T47D (cell line): ENCODE results near the gene EPG5.

Source experiments
- DNase-seq, 2 experiments: peaks; one replicate each; pipeline versions ENCODE4 v3.0.0 to v3.0.0-alpha.2; 2011 to 2012; ENCODE audit warnings: low read depth in 1 of 2, low spot score in 1 of 2
- JUND ChIP-seq: IDR thresholded peaks from 2 replicates; pipeline ENCODE4 v1.6.1; 2012; ENCODE audit warnings: low read depth
- in situ Hi-C: cut with HindIII; loops from 2 replicates; pipeline ENCODE4 v1.10.0; 2016; ENCODE audit warnings: low sequenced_read_pairs, low pct_unique_long_range_greater_than_20kb

The EPG5 gene

DNA sequence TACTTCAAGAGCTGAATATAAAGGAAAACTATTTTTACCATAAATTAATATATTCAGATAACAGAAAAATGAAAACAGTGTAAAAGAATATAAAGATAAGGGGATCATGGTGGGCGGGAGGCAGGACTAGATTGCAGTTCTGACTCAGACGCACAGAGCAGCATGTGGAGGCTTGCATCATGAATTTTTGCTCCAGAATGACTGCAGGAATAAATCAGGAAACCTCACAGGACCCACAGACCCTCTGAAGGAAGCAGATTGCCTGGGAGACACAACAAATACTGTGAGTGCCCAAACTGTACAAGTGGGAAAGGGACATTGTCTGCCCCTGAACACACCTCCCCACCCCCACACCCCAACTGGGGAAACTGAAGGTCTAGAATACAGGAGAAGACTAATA is 160.9 kb downstream of the EPG5 start:
- TF ChIP-seq JUND: no peak
- in situ Hi-C loops: no loop called here
- no peak for DNase-seq

DNA sequence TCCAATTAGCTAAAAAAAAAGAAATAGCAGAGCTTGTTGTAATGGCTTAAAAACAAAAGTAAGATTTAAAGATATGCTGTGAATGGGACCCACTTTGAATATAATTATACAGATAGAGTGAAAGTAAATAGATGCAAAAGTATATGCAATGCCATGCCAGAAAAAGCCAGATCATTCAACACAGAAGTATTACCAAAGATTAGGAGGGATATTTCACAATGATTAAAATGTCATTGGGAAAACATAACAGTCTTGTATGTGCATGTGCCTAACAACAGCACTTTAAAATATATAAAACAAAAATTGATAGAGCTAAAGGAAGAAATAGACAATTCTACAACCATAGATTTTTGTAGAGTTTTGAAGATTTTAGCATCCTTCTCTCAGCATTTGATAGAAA is 161.6 kb downstream of the EPG5 start:
- no peak for TF ChIP-seq JUND
- DNase-seq: no peak
- in situ Hi-C loops: no loop called here

DNA sequence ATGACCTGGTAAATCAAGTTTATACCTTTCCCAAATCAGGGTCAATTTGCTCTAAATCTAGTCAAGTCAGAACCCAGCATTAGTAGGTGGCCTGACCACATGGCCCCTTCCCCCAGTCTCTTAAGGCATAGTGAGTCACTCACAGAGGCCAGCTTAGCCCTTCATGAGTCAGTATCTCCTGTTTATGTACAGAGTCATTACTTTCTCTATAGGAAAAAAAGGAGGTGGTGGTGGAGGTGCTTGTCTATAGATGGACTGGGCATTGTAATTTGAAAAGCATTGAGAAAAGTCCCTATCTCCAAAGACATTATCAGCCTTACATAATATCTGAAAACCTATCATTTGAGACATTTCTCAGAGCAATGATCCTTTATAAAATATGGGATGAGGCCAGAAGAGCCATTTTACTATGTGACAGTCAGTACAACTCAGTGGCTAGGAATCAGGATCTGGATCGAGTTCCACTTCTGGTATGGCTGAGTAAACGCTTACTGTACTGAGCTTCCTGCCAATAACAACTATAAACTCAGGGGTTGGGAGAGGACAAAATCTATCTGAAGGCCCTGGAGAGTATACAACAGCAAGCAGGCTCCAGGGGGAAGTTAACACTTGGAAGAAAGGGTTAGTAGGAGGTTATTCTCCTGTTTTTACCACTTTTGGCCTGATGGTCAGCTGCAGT is 164.2 kb downstream of the EPG5 start:
- peak; percentile 62 for TF ChIP-seq JUND
- DNase-seq: peak in 1 of 2 experiments; percentile 84
- in situ Hi-C loops: no loop called here

DNA sequence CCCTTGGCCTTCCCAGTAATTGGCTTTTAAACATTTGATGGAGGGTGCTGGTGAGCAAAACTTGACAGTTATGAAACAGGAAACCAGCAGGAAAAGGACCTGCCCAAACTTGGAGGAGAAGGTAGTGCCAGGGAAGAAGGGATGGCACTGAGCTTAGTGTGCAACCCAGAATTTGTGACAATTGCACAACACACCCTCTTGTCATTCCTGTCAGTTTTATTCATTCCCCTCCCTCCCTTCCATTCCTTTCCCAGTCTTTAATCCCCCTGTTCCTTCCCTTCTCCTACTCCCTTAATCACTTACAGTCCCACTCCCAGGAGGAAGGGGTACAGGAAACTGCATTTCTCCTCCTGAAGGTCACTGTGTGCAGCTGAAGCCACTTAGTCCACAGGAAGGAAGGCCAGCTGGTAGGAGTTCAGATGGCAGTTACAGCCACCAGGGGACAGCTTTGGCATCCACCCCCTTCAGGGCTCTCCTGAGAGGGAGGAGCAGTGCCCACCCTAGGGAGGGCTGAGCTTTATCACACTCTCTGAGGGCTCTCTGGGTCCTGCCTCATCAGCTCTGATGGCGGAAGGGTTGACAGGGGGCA is 165.6 kb downstream of the EPG5 start:
- in situ Hi-C loops: no loop called here

More for the DNA sequence above, 165.6 kb downstream of the EPG5 start:
- no peak for TF ChIP-seq JUND
- peak in 1 of 2 experiments; percentile 6 for DNase-seq
